HG03045 (cell line): ENCODE data around the gene KIF4B.
"Not testable (repeated sequence)": the region's sequence is repeated elsewhere in the genome, so short reads cannot be mapped to it uniquely, and the experiment has no call there.

ENCODE experiments used
- ATAC-seq: cut with Tn5 transposase; IDR thresholded peaks from one replicate; pipeline ENCODE4 v1.9.1; 2021; ENCODE audit warnings: mild to moderate bottlenecking, moderate library complexity; ENCODE audit not compliant: unreplicated experiment

The KIF4B gene

DNA sequence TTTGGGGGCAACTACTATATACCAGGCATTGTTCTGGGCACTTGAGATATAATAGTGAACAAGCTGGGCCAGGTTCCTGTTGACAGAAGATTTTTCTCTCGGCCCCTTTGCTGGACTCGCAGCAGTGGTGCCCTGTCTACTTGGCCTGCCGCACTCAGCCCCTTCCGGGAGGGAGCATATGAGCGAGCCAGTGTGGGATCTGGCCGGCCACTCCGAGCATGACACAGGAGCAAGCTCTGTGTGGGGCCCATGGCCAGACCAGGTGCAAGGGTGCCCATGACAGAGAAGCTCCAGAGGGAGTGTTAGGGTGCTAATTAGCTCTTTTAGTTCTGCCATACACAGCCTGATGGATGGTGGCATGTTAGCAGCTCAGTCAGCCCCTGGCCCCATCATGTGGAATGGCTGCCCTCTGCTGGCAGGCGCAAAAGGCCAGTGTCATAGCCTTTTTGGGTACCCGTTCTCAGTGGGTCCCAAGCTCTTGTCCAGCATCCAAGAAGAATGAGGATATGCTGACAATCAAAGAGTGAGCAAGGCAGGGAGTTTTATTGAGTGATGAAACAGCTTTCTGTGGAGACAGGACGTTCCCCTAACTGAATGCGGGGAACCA is 9.3 kb upstream of the KIF4B start:
- no peak for ATAC-seq

DNA sequence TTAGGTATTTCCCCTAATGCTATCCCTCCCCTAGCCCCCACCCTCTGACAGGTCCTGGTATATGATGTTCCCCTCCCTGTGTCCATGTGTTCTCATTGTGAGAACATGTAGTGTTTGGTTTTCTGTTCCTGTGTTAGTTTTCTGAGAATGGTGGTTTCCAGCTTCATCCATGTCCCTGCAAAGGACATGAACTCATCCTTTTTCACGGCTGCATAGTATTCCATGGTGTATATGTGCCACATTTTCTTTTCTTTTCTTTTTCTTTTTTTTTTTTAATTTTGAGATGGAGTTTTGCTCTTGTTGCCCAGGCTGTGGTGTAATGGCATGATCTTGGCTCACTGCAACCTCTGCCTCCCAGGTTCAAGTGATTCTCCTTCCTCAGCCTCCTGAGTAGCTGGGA is 7.3 kb upstream of the KIF4B start:
- not testable (repeated sequence) for ATAC-seq

DNA sequence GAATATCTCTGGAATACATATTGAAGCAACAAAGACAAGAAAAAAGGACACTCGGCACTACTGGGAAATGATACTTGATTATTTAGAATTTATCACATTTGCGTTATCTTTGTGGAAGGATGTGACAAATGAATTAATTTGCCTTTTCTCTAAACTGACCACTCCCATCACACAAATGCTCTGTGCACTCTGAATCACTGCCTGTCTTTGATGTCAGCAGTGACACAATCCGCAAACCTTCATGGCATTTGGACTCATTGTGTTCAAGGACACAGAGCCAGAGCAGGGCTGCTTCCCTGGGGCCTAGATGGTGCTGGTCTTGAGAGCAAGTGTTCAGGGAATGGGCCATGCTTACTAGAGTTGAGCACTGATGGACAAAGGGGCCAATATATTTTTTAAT is 4.9 kb upstream of the KIF4B start:
- no peak for ATAC-seq

- ATAC-seq: no peak
Measured at GRCh38 chr5:155010881-155011280, 2.7 kb upstream of the KIF4B start.

DNA sequence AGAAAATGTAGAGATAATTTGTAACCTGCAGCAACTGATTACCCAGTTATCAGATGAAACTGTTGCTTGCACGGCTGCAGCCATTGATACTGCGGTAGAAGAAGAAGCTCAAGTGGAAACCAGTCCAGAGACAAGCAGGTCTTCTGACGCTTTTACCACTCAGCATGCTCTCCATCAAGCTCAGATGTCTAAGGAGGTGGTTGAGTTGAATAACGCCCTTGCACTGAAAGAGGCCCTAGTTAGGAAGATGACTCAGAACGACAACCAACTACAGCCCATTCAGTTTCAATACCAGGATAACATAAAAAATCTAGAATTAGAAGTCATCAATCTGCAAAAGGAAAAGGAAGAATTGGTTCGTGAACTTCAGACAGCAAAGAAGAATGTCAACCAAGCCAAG is 1.7 kb downstream of the KIF4B start:
- ATAC-seq: no peak

GRCh38 chr5:155017610-155018009 is 4.1 kb downstream of the KIF4B start:
- ATAC-seq: peak; percentile 92

DNA sequence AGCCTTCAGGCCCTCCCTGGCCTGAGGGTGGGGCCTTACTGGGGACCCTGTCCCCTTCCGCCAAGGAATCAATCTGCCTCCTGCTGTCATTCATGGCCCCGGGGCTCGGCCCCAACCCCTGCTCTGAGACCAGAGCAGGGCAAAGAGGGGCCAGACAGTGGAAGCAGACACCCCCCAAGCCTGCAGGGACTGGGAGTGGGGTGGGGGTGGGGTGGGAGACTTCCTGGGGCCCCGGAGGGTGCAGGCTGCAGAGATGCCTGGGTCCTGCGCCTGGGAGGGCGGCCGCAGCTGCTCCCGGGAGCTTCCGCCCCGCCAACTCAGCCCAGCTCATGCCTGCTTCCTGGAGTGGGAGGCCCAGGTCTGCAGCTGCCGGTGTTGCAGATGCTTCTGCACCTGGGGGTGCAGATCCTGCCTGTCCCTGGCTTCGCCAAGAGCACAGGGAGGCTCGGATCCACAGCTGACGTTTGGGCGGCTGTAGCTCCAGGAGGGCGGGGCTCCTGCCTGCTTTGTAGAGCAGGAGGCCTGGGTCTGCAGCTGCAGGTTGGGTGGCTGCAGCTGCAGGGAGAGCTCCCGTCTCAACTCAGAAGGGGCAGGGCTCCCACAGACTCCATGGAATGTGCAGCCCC is 6.2 kb downstream of the KIF4B start:
- ATAC-seq: no peak

- ATAC-seq: no peak
Measured at GRCh38 chr5:155021842-155022241, 8.3 kb downstream of the KIF4B start.

GRCh38 chr5:155023320-155023719 is 9.8 kb downstream of the KIF4B start:
- no peak for ATAC-seq

GRCh38 chr5:155024015-155024414 is 10.5 kb downstream of the KIF4B start:
- no peak for ATAC-seq

DNA sequence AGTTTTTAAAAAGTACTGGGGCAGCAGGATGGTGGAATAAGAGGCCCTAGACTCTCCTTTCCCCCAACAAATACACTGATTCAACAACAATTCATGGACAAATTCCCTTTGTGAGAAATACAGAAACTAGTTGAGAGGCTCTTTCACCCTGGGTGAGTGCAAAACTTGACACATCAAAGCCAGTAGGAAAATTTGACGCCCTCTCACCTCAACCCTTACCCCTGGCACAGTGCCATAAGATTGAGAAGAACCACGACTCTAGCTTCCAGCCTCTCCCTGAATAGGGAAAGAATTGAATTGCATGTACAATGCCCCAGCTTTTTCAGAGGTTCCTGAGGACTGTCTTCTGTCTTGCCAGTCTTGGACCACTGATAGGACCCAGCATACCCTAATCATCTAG is 12.3 kb downstream of the KIF4B start:
- ATAC-seq: no peak

DNA sequence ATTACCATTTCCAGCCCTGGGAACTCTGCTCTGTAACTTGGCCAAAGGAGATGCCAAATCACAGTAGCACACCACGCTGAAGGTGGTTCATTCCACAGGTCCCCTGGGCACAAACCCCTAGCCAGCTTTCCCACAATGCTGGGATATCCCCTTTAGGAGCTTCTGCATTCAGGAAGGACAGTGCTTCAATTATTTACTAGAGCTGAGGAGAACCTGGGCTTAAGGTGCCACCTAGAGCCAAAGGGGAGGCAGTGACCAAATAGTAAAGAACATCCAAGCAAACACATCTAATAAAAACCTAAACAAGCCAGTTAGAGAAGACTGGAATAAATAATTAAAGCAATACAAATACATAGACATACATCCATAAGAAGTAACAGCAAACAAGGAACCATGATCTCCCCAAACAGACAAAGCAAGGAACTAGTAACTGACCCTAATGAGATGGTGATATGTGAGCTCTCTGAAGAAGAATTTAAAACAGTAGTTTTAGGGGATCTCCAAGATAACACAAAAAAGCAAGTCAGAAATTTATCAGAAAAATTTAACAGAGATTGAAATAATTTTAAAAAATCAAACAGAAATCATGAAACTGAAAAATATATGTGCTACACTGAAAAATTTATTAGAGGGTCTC is 14.6 kb downstream of the KIF4B start:
- no peak for ATAC-seq

DNA sequence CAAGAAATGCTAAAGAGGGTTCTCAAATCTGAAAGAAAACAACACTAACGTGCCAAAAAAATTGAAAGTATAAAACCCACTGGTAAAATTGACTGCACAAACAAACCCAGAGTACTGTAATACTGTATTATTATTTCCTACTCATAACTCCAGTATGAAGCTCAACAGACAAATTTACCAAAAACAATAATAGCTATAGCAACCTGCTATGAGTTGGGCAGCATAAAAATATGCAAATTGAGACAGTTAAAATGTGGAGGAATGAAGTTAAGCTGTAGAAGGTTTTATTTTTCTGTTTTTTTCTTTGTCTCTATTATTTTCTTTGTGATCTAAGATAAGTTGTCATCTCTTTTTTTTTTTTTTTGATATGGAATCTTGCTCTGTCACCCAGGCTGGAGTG is 15.7 kb downstream of the KIF4B start:
- ATAC-seq: no peak

GRCh38 chr5:155034145-155034744 is 20.7 kb downstream of the KIF4B start:
- ATAC-seq: not testable (repeated sequence)

GRCh38 chr5:155035087-155035486 is 21.5 kb downstream of the KIF4B start:
- ATAC-seq: not testable (repeated sequence)

- ATAC-seq: no peak
Measured at GRCh38 chr5:155040984-155041653, 27.6 kb downstream of the KIF4B start.

- no peak for ATAC-seq
Measured at GRCh38 chr5:155044591-155044990, 31.0 kb downstream of the KIF4B start.

- no peak for ATAC-seq
Measured at GRCh38 chr5:155046591-155046990, 33.0 kb downstream of the KIF4B start.

GRCh38 chr5:155047818-155048217 is 34.3 kb downstream of the KIF4B start:
- ATAC-seq: no peak

DNA sequence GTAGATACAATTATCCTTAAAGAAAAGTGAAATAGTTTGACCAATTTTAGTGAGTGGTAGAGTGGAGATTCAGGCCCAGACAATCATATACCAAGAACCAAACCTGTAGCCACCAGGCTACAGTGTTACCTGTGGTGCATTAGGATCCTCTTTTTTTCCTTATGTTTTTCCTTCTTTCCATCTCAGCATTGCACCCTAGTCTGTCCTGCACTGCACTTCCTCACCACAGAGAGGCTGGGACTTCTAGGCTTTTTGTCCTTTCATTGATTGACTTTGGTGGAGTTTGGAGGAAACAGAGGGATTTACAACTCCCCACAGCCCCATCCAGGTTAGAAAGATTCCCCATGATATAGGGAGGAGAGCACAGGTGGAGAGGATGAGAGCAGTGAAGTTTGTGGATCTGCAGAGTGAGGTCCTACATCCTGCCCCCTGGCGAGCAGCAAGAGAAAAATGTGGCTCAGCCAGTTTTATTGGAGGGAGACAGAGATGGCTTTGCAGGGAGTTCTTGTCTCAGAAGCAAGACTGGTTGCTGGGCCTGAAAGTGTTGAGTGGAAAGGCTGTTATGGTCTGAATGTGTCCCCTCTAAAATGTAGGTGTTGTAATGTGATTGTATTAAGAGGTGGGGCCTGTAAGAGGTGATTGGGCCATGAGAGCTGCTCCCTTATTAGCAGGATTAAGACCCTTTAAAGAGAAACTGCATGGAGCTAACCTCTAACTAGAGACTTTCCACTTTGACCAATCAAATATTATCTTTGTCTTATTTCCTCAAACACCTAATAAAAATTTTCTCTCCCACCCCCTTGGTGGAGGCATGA is 36.2 kb downstream of the KIF4B start:
- no peak for ATAC-seq
